Upper lobe of left lung (tissue), 4 donors: ENCODE data around the gene TNFAIP2.

Source experiments
- CTCF ChIP-seq, 6 experiments: fragments of 450-650 bp in 4 of 6; fragments of 200-600 bp in 2 of 6; sonication (generic) in 2 of 6; IDR thresholded peaks; one replicate each; pipeline ENCODE4 v1.5.1; 2016 to 2019; ENCODE audit warnings: antibody characterized with exemption in 6 of 6
- EP300 ChIP-seq, 4 donors: sonication (generic); formaldehyde crosslinking; IDR thresholded peaks; one replicate each; pipeline ENCODE4 v1.5.1; 2017; ENCODE audit warnings: antibody characterized with exemption in 4 of 4, control low read depth in 2 of 4
- POLR2A ChIP-seq, 4 donors: fragments of 450-650 bp; IDR thresholded peaks; one replicate each; pipeline ENCODE4 v1.5.1; 2016 to 2017; ENCODE audit warnings: antibody characterized with exemption in 4 of 4, mild to moderate bottlenecking in 2 of 4
- POLR2AphosphoS5 ChIP-seq, 2 donors: sonication (generic); formaldehyde crosslinking; IDR thresholded peaks; one replicate each; pipeline ENCODE4 v1.5.1; 2017; ENCODE audit warnings: antibody characterized with exemption in 2 of 2

DNA sequence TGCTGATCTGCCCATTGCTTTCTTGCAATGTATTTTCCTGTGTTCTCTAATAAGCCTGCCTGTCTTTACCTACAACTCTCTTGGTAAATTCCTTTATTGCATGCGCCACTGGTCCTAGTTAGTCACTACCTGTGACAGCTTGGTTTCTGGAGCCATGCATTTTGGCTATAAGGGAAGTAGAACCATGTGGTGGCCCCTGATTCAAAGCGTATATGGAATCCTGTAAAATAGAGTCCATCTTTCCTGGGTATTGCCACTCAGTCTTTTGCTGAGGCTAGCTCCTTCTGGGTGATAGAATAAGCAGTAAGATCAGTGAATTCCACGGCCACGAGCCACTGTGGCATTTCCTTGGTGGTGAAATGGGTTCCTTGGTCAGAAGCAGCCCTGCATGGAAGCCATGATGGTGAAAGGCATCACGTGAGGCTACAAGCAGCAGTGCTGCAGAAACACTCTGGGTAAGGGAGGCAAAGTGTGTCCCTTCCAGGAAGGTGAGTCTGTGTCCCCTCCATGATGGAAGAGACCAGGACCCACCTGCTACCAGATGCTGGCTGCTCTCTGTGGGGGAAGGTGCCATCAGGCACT, 19.6 kb downstream of the TNFAIP2 start:
- TF ChIP-seq EP300 (IDR thresholded peaks at IDR 0.05), result no peak
- TF ChIP-seq POLR2A (IDR thresholded peaks at IDR 0.05), result no peak
- TF ChIP-seq CTCF (IDR thresholded peaks at IDR 0.05), result no peak
- TF ChIP-seq POLR2AphosphoS5 (IDR thresholded peaks at IDR 0.05), result no peak
